ENCODE measurements around the gene NEU4. TPM values are rescaled to one million over a fixed set of nuclear protein-coding genes. Genes with fewer than 3 reads are reported as not detected.
A peak's percentile ranks its signal among the peaks of the same experiment; 100 is the strongest.

The NEU4 gene, protein sequence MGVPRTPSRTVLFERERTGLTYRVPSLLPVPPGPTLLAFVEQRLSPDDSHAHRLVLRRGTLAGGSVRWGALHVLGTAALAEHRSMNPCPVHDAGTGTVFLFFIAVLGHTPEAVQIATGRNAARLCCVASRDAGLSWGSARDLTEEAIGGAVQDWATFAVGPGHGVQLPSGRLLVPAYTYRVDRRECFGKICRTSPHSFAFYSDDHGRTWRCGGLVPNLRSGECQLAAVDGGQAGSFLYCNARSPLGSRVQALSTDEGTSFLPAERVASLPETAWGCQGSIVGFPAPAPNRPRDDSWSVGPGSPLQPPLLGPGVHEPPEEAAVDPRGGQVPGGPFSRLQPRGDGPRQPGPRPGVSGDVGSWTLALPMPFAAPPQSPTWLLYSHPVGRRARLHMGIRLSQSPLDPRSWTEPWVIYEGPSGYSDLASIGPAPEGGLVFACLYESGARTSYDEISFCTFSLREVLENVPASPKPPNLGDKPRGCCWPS
- total RNA-seq (2012; rRNA removed) (not detected in 2 replicates), polyA plus RNA-seq (2012; rRNA removed) (not detected in 2 replicates), Bru-seq, nascent RNA (percentile 6 among the genes with signal in this experiment), BruChase-seq, experiment 1, labeled RNA remaining after a 6-hour chase (not detected), BruChase-seq, experiment 2, labeled RNA remaining after a 2-hour chase (percentile 16 among the genes with signal in this experiment)
- polyA plus RNA-seq (2012; cell fraction: cytosol; rRNA removed), result not detected in 2 replicates
- polyA plus RNA-seq (2012; cell fraction: nucleus; rRNA removed; ENCODE audit: low replicate concordance), result 0.07 TPM in 2 replicates
- long read RNA-seq, result 0 reads

DNA sequence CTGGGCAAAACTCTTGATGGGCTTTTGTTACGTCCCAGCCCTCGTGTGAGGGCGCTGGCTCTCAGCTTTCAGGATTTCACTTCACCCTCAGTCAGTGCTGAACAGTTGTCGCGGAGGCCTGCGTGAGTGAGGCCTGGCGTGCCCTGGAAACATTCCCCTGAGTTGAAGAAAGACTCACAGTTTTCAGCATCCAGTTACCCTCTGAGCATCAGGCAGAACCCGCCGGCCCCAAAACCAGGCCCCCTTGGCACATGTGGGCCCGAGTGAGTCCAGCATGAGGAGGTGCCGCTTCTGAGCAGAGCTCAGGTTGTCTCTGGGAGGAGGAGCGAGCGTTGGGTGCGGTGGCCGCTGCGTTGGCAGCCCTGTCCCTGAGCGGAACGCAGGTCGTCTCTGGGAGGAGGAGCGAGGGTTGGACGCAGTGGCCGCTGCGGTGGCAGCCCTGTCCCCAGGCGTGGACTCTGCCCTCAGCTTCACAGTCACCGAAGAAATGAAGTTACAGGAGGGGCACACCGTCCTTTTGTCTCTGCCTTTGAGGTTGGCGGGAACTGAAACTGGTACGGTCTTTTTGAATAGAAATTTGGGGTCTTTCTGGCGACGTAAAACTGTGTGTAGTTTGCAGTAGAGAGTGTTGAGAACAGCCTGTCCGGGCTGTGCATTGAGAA is at the start of gene NEU4:
NEU4 (plus strand) TSS at position 473 of the 662 bp plus-strand sequence. CDS start 5,292 bp downstream, outside the sequence.
- POLR2A ChIA-PET (ENCODE audit: unreplicated experiment), result no interaction called here
- Histone ChIP-seq H3K56ac (ENCODE audit: extremely low read depth, insufficient read depth, low read length) (no peak within 1 kb of the TSS), H3K9ac (ENCODE audit: low read depth, low read length) (no peak within 1 kb of the TSS), H3K27me3 (ENCODE audit: control insufficient read depth, insufficient read depth, low read length) (peaks cover 23% of the 10 kb centered on the region), H2BK5ac (ENCODE audit: low read depth, low read length, poor library complexity, severe bottlenecking) (no peak within 1 kb of the TSS), H3K79me1 (ENCODE audit: low read depth in 1 of 2, low read length in 2 of 2) (no peaks in the 10 kb centered on the region), H2BK20ac (ENCODE audit: low read depth, low read length) (no peak within 1 kb of the TSS), H4K20me1 (ENCODE audit: insufficient read depth, low read length) (no peaks in the 10 kb centered on the region), H2AFZ (replicated peaks; ENCODE audit: low read length, poor library complexity) (peak within 1 kb of the TSS; percentile 49), H3K18ac (ENCODE audit: low read depth, low read length) (no peak within 1 kb of the TSS), H4K91ac (ENCODE audit: insufficient read depth, low read depth, low read length) (no peak within 1 kb of the TSS), H3K27ac (ENCODE audit: insufficient read depth, low read length) (no peak within 1 kb of the TSS), H3K4me2 (ENCODE audit: low read depth, low read length) (no peak within 1 kb of the TSS), H3K36me3 (ENCODE audit: control insufficient read depth, insufficient read depth, low read length) (no peaks in the 10 kb centered on the region), H2AK5ac (ENCODE audit: low read depth, low read length) (no peak within 1 kb of the TSS), H4K5ac (ENCODE audit: low read depth, low read length) (no peak within 1 kb of the TSS), H2BK120ac (ENCODE audit: low read depth, low read length) (no peak within 1 kb of the TSS), H3K9me3 (ENCODE audit: control insufficient read depth, insufficient read depth, low read length) (no peaks in the 10 kb centered on the region), H3K23ac (ENCODE audit: low read depth, low read length) (no peak within 1 kb of the TSS), H3K4me3 (ENCODE audit: insufficient read depth, low read depth, low read length) (no peak within 1 kb of the TSS), H3K14ac (replicated peaks; ENCODE audit: low read depth, low read length) (no peak within 1 kb of the TSS), H3K4me1 (ENCODE audit: control insufficient read depth, insufficient read depth, low read length) (peaks cover 6% of the 10 kb centered on the region; the same call in 1 of the 2 replicates), H3K9me1 (ENCODE audit: insufficient read depth, low read length) (no peaks in the 10 kb centered on the region), H2BK15ac (ENCODE audit: low read depth, low read length) (no peak within 1 kb of the TSS), H2AK9ac (replicated peaks; ENCODE audit: low read depth, low read length, poor library complexity) (no peak within 1 kb of the TSS), H4K8ac (ENCODE audit: low read depth in 2 of 2, low read length in 2 of 2) (no peak within 1 kb of the TSS), H3K4ac (ENCODE audit: low read depth, low read length) (no peak within 1 kb of the TSS)
- WGBS, 2 experiments (ENCODE audit: extremely low coverage in 2 of 2, insufficient read length in 1 of 2), result 77% methylated on average over 26 of the region's 31 CpGs; no CpG with 5 or more reads in 1 of the 2 experiments
- ATAC-seq (ENCODE audit: low read depth) (no peak), DNase-seq (no peak)
- CTCF ChIA-PET, result no interaction called here
- intact Hi-C loops (cut with micrococcal nuclease) (no loop called here), dilution Hi-C loops (cut with HindIII; ENCODE audit: low sequenced_read_pairs, unreplicated experiment) (no loop called here), in situ Hi-C loops (cut with MboI; ENCODE audit: low sequenced_read_pairs) (no loop called here)
- no TSS peak for BruUV-seq (replicated peaks)
- no peak for TF ChIP-seq MAFK (IDR thresholded peaks at IDR 0.05; ENCODE audit: low read depth, low read length)
- no peak for TF ChIP-seq CEBPB (IDR thresholded peaks at IDR 0.05; ENCODE audit: low read depth, low read length)
- TF ChIP-seq FOS (IDR thresholded peaks at IDR 0.05; ENCODE audit: low read depth, low read length), result no peak
- no peak for TF ChIP-seq POLR2A (IDR thresholded peaks at IDR 0.05; ENCODE audit: low read depth, low read length)
- TF ChIP-seq BHLHE40 (IDR thresholded peaks at IDR 0.05; ENCODE audit: low read depth, low read length), result no peak
- no peak for TF ChIP-seq RAD21 (IDR thresholded peaks at IDR 0.05; ENCODE audit: low read length)
- TF ChIP-seq SMC3 (IDR thresholded peaks at IDR 0.05; ENCODE audit: low read depth, low read length), result no peak
- TF ChIP-seq, protein P1, sequence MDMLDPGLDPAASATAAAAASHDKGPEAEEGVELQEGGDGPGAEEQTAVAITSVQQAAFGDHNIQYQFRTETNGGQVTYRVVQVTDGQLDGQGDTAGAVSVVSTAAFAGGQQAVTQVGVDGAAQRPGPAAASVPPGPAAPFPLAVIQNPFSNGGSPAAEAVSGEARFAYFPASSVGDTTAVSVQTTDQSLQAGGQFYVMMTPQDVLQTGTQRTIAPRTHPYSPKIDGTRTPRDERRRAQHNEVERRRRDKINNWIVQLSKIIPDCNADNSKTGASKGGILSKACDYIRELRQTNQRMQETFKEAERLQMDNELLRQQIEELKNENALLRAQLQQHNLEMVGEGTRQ (IDR thresholded peaks at IDR 0.05; ENCODE audit: low read depth, low read length), result no peak
- no peak for TF ChIP-seq RCOR1 (IDR thresholded peaks at IDR 0.05; ENCODE audit: insufficient replicate concordance, low read length)
- TF ChIP-seq NFE2L2 (IDR thresholded peaks at IDR 0.05; ENCODE audit: low read depth, low read length), result no peak
- no peak for TF ChIP-seq MXI1 (IDR thresholded peaks at IDR 0.05; ENCODE audit: borderline replicate concordance, low read depth, low read length)
- TF ChIP-seq RFX5 (IDR thresholded peaks at IDR 0.05; ENCODE audit: low read depth, low read length), result no peak
- TF ChIP-seq CHD1 (IDR thresholded peaks at IDR 0.05; ENCODE audit: low read depth, low read length), result no peak
- TF ChIP-seq MAZ (IDR thresholded peaks at IDR 0.05; ENCODE audit: borderline replicate concordance, low read depth, low read length), result no peak
- TF ChIP-seq, protein P2, sequence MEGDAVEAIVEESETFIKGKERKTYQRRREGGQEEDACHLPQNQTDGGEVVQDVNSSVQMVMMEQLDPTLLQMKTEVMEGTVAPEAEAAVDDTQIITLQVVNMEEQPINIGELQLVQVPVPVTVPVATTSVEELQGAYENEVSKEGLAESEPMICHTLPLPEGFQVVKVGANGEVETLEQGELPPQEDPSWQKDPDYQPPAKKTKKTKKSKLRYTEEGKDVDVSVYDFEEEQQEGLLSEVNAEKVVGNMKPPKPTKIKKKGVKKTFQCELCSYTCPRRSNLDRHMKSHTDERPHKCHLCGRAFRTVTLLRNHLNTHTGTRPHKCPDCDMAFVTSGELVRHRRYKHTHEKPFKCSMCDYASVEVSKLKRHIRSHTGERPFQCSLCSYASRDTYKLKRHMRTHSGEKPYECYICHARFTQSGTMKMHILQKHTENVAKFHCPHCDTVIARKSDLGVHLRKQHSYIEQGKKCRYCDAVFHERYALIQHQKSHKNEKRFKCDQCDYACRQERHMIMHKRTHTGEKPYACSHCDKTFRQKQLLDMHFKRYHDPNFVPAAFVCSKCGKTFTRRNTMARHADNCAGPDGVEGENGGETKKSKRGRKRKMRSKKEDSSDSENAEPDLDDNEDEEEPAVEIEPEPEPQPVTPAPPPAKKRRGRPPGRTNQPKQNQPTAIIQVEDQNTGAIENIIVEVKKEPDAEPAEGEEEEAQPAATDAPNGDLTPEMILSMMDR (conservative IDR thresholded peaks at IDR 0.05; ENCODE audit: low read depth, low read length), result no peak
